ENCODE data around the gene PBX4.

The PBX4 gene

DNA sequence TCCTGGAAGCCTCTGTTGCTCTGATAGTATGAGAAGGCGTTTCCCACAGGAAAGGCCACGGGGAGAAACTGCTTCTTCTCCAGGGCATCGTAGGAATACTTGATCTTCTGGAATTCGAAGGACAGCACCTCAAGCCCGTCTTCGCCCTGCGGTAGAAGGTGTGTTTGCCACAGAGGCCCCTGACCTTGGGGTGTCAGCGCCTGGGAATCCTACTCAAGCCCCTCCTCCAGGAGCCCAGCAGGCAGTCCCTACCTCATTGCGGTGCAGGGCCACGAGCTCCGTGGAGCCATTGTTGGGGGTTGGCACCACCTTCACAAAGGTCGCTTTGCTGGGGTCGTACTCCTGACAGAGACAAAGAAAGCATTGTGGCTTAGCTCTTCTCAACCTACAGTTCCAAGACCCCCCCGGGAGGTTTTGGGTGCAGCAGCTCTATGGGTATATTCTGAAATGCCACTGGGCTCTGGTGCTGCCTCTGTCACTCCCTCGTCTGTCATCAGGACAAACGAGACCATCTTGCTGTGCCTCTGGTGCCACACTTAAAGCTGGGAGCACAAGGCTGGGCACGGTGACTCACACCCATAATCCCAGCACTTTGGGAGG is 41.3 kb upstream of the PBX4 start:
- no peaks in the 10 kb centered on the region for H3K9me3 ChIP-seq (replicated peaks in 1 of 11)
- peaks cover 0 to 70% (median 45%) of the 10 kb centered on the region in 11 experiments; a peak in 16 of 22 replicates for H4K20me1 ChIP-seq
- H3K9ac ChIP-seq, result no peak overlapping the region
- TF ChIP-seq Cebpa-rat (IDR thresholded peaks at IDR 0.05), result no peak
- H3K4me1 ChIP-seq, result peaks cover 34 to 50% (median 45%) of the 10 kb centered on the region in 10 experiments
- H3K27me3 ChIP-seq, result no peaks in the 10 kb centered on the region
- no peak overlapping the region; a peak in 1 of 22 replicates for H3K27ac ChIP-seq
- peak overlapping the region in 1 of 11 experiments; percentile 98; a peak in 1 of 22 replicates for H3K4me2 ChIP-seq
- no peak overlapping the region for H3K4me3 ChIP-seq
- H3K36me3 ChIP-seq, result peaks cover 54 to 69% (median 62%) of the 10 kb centered on the region in 11 experiments

DNA sequence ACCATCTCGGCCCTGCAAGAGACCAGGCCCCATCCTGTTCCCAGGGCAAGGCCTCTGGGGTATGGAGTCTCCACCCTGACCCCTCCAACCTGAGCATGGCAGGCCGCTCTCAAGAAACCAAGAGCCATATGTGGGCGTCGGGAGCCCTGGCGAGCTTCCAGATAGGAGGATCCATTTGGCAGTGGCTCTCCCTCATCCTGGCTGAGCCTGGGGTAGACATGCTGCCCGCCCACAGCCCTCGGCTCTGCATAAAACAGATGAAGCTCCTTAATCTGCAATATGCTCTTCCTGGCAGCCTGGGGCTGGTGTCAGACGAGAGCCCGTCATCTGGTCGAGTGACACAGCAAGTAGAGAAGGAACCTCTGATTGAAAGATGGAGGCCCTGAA is 38.9 kb upstream of the PBX4 start:
- H3K4me3 ChIP-seq, result no peak overlapping the region
- peak overlapping the region in 4 of 11 experiments; percentile 34 to 55 (median 50); a peak in 5 of 22 replicates for H3K27ac ChIP-seq
- peaks cover 0 to 93% (median 45%) of the 10 kb centered on the region in 11 experiments; a peak in 17 of 22 replicates for H4K20me1 ChIP-seq
- H3K36me3 ChIP-seq, result peaks cover 78 to 93% (median 85%) of the 10 kb centered on the region in 11 experiments
- peaks cover 24 to 37% (median 32%) of the 10 kb centered on the region in 10 experiments for H3K4me1 ChIP-seq
- H3K27me3 ChIP-seq, result no peaks in the 10 kb centered on the region
- H3K4me2 ChIP-seq, result peak overlapping the region in 8 of 11 experiments; percentile 4 to 71 (median 55); a peak in 15 of 22 replicates
- no peak for TF ChIP-seq Cebpa-rat (IDR thresholded peaks at IDR 0.05)
- no peaks in the 10 kb centered on the region for H3K9me3 ChIP-seq (replicated peaks in 1 of 11)
- peak overlapping the region in 7 of 11 experiments; percentile 13 to 60 (median 46); a peak in 9 of 22 replicates for H3K9ac ChIP-seq

DNA sequence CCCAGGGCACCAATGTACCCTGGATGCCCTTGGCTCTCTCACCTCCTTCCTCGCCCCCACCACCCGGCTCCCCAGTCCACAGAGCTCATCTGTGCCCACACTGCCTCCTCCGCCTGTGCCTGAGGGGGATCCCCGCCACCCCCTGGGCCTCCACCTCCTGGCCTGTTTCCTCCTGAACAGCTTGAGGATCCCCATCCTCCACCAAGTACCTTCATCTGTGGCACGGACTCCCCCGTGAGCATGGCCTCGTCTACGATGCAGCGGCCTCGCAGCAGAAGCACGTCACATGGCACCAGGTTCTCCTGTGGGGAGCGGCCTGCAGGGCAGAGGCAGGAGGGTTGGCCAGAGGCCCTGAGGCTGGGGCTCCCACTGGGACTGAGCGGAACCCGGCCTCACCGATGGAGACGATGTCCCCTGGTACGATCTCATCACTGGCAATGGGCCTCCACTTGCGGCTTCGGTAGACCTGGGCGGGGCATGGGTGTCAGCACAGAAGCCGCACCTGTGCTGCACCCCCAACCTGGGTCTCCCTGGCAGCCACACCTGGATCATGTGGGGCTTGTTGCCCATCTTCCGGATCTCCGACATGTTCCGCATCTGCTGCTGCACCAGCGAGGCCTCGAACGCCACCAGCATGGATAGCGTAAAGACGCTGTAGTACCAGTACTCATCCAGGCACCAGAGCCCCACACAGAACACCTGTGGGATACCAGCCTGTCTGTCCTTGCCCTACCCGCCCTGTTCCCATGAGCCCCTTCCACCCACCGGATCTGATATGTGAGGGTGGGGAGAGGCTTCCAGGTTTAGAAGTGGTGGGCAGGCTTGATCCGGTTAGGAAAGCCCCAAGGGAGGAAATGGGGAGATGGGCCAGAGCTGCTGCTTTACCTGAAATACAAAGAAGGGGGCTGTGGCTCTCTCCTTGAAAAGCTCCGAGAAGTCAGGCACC is 38.2 kb upstream of the PBX4 start:
- Histone ChIP-seq H3K4me2 (peak overlapping the region in 7 of 11 experiments; percentile 4 to 71 (median 56); a peak in 11 of 22 replicates), H3K4me1 (peaks cover 18 to 30% (median 26%) of the 10 kb centered on the region in 10 experiments), H4K20me1 (peaks cover 0 to 100% (median 45%) of the 10 kb centered on the region in 11 experiments; a peak in 18 of 22 replicates), H3K4me3 (no peak overlapping the region), H3K36me3 (peaks cover 85 to 99% (median 92%) of the 10 kb centered on the region in 11 experiments), H3K27me3 (no peaks in the 10 kb centered on the region), H3K27ac (peak overlapping the region in 4 of 11 experiments; percentile 34 to 55 (median 50); a peak in 5 of 22 replicates), H3K9ac (peak overlapping the region in 7 of 11 experiments; percentile 13 to 60 (median 46); a peak in 8 of 22 replicates), H3K9me3 (replicated peaks in 1 of 11) (no peaks in the 10 kb centered on the region)
- no peak for TF ChIP-seq Cebpa-rat (IDR thresholded peaks at IDR 0.05)

DNA sequence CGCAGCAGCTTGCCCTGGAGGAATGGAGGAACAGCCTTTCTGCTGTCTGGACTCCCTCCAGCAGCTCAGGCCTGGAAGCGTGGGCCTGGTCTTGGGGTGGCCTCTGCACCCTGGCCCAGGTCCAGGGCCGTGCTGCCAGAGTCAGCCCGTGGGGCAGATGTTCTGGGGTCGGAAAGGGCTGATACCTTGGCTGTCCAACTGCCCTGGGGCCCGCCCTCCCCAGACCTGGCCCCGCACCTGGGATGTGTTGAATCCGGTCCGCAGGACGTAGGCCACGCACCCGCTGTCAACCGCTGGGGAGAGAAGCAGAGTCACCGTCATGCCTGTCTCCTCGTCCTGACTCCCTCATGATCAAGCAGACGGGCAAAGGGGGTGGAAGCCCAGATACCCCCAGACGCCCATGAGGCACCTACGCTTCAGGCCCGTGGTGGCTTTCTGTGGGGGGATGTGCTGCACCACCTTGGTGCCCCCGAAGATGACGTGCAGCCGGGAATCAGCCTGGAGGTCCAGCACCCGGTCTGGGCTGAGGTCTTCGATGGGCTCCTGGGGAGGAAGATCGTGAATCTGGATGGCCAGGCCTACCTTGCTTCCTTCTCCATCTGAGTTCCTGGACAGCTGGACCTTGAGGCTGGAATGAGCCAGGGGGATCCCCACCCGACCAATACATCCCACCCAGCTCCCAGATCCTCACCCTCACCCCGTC is 37.3 kb upstream of the PBX4 start:
- H3K4me2 ChIP-seq, result no peak overlapping the region
- H3K4me3 ChIP-seq, result no peak overlapping the region
- peaks cover 9 to 21% (median 17%) of the 10 kb centered on the region in 10 experiments for H3K4me1 ChIP-seq
- H3K9me3 ChIP-seq (replicated peaks in 1 of 11), result no peaks in the 10 kb centered on the region
- no peaks in the 10 kb centered on the region for H3K27me3 ChIP-seq
- H3K36me3 ChIP-seq, result peaks cover 94 to 100% (median 96%) of the 10 kb centered on the region in 11 experiments
- TF ChIP-seq Cebpa-rat (IDR thresholded peaks at IDR 0.05), result no peak
- H3K9ac ChIP-seq, result no peak overlapping the region
- H4K20me1 ChIP-seq, result peaks cover 0 to 100% (median 45%) of the 10 kb centered on the region in 11 experiments; a peak in 19 of 22 replicates
- H3K27ac ChIP-seq, result no peak overlapping the region; a peak in 1 of 22 replicates

DNA sequence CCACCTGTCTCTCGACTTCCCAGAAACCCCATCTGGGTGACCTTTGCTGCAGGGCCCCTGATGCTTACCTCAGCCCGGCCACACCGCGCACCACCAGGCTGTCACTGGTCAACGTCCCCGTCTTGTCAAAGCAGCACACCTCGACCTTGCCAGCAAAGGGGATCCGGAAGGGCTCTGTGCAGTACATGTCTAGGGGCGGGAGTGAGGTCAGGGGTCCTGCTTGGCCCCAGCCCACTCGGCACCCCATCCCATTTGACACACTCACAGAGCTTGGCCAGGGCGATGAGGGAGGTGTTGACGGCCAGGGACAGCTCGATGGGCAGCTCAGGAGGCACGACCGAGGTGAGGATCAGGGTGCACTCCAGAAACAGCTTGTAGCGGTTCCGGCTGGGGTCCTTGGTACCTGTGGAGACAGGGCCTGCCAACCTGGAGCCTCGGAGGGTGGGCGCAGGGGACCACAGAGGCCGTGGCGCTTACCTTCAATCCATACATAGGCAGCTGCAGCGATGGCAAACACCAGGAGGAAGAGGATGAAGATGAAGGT is 36.6 kb upstream of the PBX4 start:
- Histone ChIP-seq H3K4me1 (peaks cover 9 to 19% (median 15%) of the 10 kb centered on the region in 10 experiments; a peak in 18 of 20 replicates), H3K27ac (no peak overlapping the region), H3K9ac (no peak overlapping the region), H4K20me1 (peaks cover 0 to 100% (median 47%) of the 10 kb centered on the region in 11 experiments; a peak in 19 of 22 replicates), H3K36me3 (peaks cover 100% of the 10 kb centered on the region in 11 experiments), H3K27me3 (no peaks in the 10 kb centered on the region), H3K4me2 (no peak overlapping the region), H3K9me3 (replicated peaks in 1 of 11) (no peaks in the 10 kb centered on the region), H3K4me3 (no peak overlapping the region)
- TF ChIP-seq Cebpa-rat (IDR thresholded peaks at IDR 0.05), result no peak

DNA sequence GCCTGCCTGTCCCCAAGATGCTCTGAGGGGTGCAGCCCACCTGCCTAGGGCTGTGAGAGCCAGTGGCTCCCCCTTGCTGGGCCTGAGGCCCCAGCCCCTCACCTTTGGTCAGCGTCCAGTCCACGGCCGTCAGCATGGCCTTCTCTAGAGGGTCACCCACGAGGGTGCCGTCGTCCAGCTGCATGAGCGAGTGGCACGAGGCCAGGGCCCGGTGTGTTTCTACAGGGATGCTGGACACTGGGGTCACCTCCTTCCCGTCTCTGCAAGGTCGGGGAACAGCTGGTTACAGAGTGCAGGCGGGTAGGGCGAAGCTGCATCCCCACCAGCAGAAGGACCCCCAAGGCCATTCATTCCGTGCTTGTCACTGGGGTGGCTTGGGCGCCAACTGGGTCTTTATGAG is 36.0 kb upstream of the PBX4 start:
- H4K20me1 ChIP-seq, result peaks cover 0 to 100% (median 42%) of the 10 kb centered on the region in 11 experiments; a peak in 18 of 22 replicates

DNA sequence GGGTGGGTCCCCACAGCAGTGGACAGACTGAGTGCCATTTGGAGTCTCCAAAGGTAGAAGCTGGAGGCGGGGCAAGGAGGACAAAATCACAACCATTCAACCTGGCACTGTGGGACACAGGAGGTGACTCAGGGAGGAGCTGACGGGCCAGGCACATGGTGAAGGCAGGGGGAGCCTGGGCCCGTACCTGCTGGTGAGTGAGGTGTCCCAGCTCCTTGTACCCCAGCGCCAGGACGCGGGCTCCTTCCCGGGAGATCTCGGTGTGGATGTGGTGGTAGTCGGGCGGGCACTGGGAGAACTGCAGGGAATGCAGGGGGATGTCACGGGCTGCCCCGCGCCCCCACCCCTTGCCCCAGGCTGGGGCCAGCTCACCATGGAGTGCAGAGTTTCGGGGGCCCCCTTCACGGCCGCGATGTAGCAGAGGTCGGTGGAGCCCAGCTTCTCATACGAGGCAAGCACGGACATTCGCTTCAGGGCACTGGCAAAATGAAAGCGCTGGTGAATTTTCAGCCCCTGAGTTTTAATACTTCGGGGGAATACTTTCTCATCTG is 35.2 kb upstream of the PBX4 start:
- H3K4me1 ChIP-seq, result peaks cover 7 to 18% (median 15%) of the 10 kb centered on the region in 10 experiments; a peak in 16 of 20 replicates
- H3K36me3 ChIP-seq, result peaks cover 98 to 100% (median 100%) of the 10 kb centered on the region in 11 experiments
- no peaks in the 10 kb centered on the region for H3K9me3 ChIP-seq (replicated peaks in 1 of 11)
- H3K27ac ChIP-seq, result no peak overlapping the region
- TF ChIP-seq Cebpa-rat (IDR thresholded peaks at IDR 0.05), result no peak
- H4K20me1 ChIP-seq, result peaks cover 0 to 100% (median 37%) of the 10 kb centered on the region in 11 experiments; a peak in 18 of 22 replicates
- H3K27me3 ChIP-seq, result no peaks in the 10 kb centered on the region
- no peak overlapping the region for H3K4me2 ChIP-seq
- no peak overlapping the region for H3K9ac ChIP-seq
- no peak overlapping the region for H3K4me3 ChIP-seq

More for the DNA sequence above, 36.0 kb upstream of the PBX4 start:
- peaks cover 7 to 19% (median 15%) of the 10 kb centered on the region in 10 experiments; a peak in 16 of 20 replicates for H3K4me1 ChIP-seq
- H3K4me3 ChIP-seq, result no peak overlapping the region
- no peak for TF ChIP-seq Cebpa-rat (IDR thresholded peaks at IDR 0.05)
- H3K36me3 ChIP-seq, result peaks cover 100% of the 10 kb centered on the region in 11 experiments
- no peaks in the 10 kb centered on the region for H3K27me3 ChIP-seq
- no peaks in the 10 kb centered on the region for H3K9me3 ChIP-seq (replicated peaks in 1 of 11)
- no peak overlapping the region for H3K9ac ChIP-seq
- no peak overlapping the region for H3K4me2 ChIP-seq
- H3K27ac ChIP-seq, result no peak overlapping the region
